Measurements from ENCODE around the gene PLEKHA4. TPM values are rescaled to one million over a fixed set of nuclear protein-coding genes. Genes with fewer than 3 reads are reported as not detected.
"Not testable (repeated sequence)": the region's sequence is repeated elsewhere in the genome, so short reads cannot be mapped to it uniquely, and the experiment has no call there.

Gene PLEKHA4
- total and polyA plus RNA-seq, 2 experiments from 2014 or later = 27.1 to 29.4 TPM

- DNase-seq (ENCODE audit: low read depth in 1 of 2, low spot score in 1 of 2) = no peak
- H3K9me3 ChIP-seq (ENCODE audit: low read depth) = no peaks in the 10 kb centered on the region
- no peaks in the 10 kb centered on the region for H3K27me3 ChIP-seq
- H3K27ac ChIP-seq = no peak overlapping the region
- no peak for TF ChIP-seq CTCF (IDR thresholded peaks at IDR 0.05; ENCODE audit: low read depth, low read length)
- no peaks in the 10 kb centered on the region for H3K4me1 ChIP-seq (ENCODE audit: low read depth)
- H3K36me3 ChIP-seq = no peaks in the 10 kb centered on the region
- H3K4me3 ChIP-seq = no peak overlapping the region
Measured at GRCh38 chr19:48852292-48852691, 16.1 kb downstream of the PLEKHA4 start.

- not testable (repeated sequence) for H3K27me3 ChIP-seq; H3K9me3 ChIP-seq (ENCODE audit: low read depth); H3K27ac ChIP-seq; H3K4me1 ChIP-seq (ENCODE audit: low read depth); DNase-seq (ENCODE audit: low read depth in 1 of 2, low spot score in 1 of 2); H3K36me3 ChIP-seq; H3K4me3 ChIP-seq
Measured at GRCh38 chr19:48846659-48847058, 21.8 kb downstream of the PLEKHA4 start.

- Histone ChIP-seq H3K4me1 (ENCODE audit: low read depth) (no peaks in the 10 kb centered on the region), H3K4me3 (no peak overlapping the region)
- no peak for DNase-seq (ENCODE audit: low read depth in 1 of 2, low spot score in 1 of 2)
Measured at GRCh38 chr19:48845384-48845783, 23.0 kb downstream of the PLEKHA4 start.

GRCh38 chr19:48844472-48844871, 23.9 kb downstream of the PLEKHA4 start:
- Histone ChIP-seq H3K27ac (no peak overlapping the region), H3K36me3 (no peaks in the 10 kb centered on the region), H3K4me1 (ENCODE audit: low read depth) (no peaks in the 10 kb centered on the region), H3K4me3 (no peak overlapping the region), H3K27me3 (no peaks in the 10 kb centered on the region), H3K9me3 (ENCODE audit: low read depth) (no peaks in the 10 kb centered on the region)
- DNase-seq (ENCODE audit: low read depth in 1 of 2, low spot score in 1 of 2) = peak in 1 of 2 donors; percentile 43
- no peak for TF ChIP-seq CTCF (IDR thresholded peaks at IDR 0.05; ENCODE audit: low read depth, low read length)

More at GRCh38 chr19:48845384-48845783, 23.0 kb downstream of the PLEKHA4 start:
- Histone ChIP-seq H3K9me3 (ENCODE audit: low read depth) (no peaks in the 10 kb centered on the region), H3K27ac (no peak overlapping the region), H3K36me3 (no peaks in the 10 kb centered on the region), H3K27me3 (no peaks in the 10 kb centered on the region)
- TF ChIP-seq CTCF (IDR thresholded peaks at IDR 0.05; ENCODE audit: low read depth, low read length) = no peak

- peak; percentile 65 to 69 for DNase-seq (ENCODE audit: low read depth in 1 of 2, low spot score in 1 of 2)
- Histone ChIP-seq H3K9me3 (ENCODE audit: low read depth) (no peaks in the 10 kb centered on the region), H3K36me3 (no peaks in the 10 kb centered on the region), H3K4me3 (no peak overlapping the region), H3K27ac (no peak overlapping the region), H3K4me1 (ENCODE audit: low read depth) (no peaks in the 10 kb centered on the region), H3K27me3 (no peaks in the 10 kb centered on the region)
- peak; percentile 82 for TF ChIP-seq CTCF (IDR thresholded peaks at IDR 0.05; ENCODE audit: low read depth, low read length)
Measured at GRCh38 chr19:48842789-48843162, 25.6 kb downstream of the PLEKHA4 start.

- DNase-seq (ENCODE audit: low read depth in 1 of 2, low spot score in 1 of 2) = no peak
- Histone ChIP-seq H3K36me3 (no peaks in the 10 kb centered on the region), H3K27ac (no peak overlapping the region), H3K9me3 (ENCODE audit: low read depth) (no peaks in the 10 kb centered on the region), H3K4me3 (no peak overlapping the region), H3K27me3 (no peaks in the 10 kb centered on the region), H3K4me1 (ENCODE audit: low read depth) (no peaks in the 10 kb centered on the region)
- TF ChIP-seq CTCF (IDR thresholded peaks at IDR 0.05; ENCODE audit: low read depth, low read length) = no peak
Measured at GRCh38 chr19:48841571-48841970, 26.8 kb downstream of the PLEKHA4 start.
